OCI-LY1 (cell line): Measurements from ENCODE around the gene RNF167.

Source experiments
- CTCF ChIP-seq: fragments of 200-600 bp; sonication (generic), shearing (Covaris generic); IDR thresholded peaks from 2 replicates; pipeline ENCODE4 v1.5.1; 2017; ENCODE audit warnings: mild to moderate bottlenecking, antibody characterized with exemption, low read length, moderate library complexity, mixed read lengths
- EZH2 ChIP-seq: fragments of 200-600 bp; sonication (generic), shearing (Covaris generic); IDR thresholded peaks from 2 replicates; pipeline ENCODE4 v1.8.0; 2017; ENCODE audit warnings: borderline replicate concordance, mixed run types, mild to moderate bottlenecking, antibody characterized with exemption, low read length, moderate library complexity, mixed read lengths

GRCh38 chr17:4932756-4933155, 7.3 kb upstream of the RNF167 start:
- no peak for TF ChIP-seq CTCF
- no peak for TF ChIP-seq EZH2
